SK-N-MC (cell line): ENCODE measurements around the gene MOV10L1.

ENCODE experiments used
- DNase-seq: peaks from one replicate; pipeline ENCODE4 v3.0.0-alpha.2; 2011; ENCODE audit warnings: low read depth, low spot score
- H3K27ac ChIP-seq: fragments of 200-600 bp; sonication (generic); 2 replicates; pipeline ENCODE4 v1.5.1; 2016; ENCODE audit warnings: mixed run types
- H3K36me3 ChIP-seq: fragments of 200-600 bp; sonication (generic); 2 replicates; pipeline ENCODE4 v1.6.1; 2017; ENCODE audit warnings: antibody characterized with exemption, low read length, mixed read lengths; ENCODE audit not compliant: insufficient read depth
- H3K4me3 ChIP-seq: fragments of 200-600 bp; sonication (generic); 2 replicates; pipeline ENCODE4 v1.5.1; 2016
- H3K9ac ChIP-seq: fragments of 200-600 bp; sonication (generic); 2 replicates; pipeline ENCODE4 v1.8.0; 2017; ENCODE audit warnings: mixed run types, mixed read lengths; ENCODE audit not compliant: insufficient read length
- H3K9me3 ChIP-seq: fragments of 200-600 bp; sonication (generic); 2 replicates; pipeline ENCODE4 v1.6.1; 2017; ENCODE audit warnings: low read depth, mild to moderate bottlenecking, antibody characterized with exemption, low read length, moderate library complexity, mixed read lengths
- EZH2 ChIP-seq: fragments of 200-600 bp; sonication (generic); IDR thresholded peaks from one replicate; pipeline ENCODE4 v1.6.1; 2017; ENCODE audit warnings: antibody characterized with exemption
- FOXP2 ChIP-seq: optimal IDR thresholded peaks from 2 replicates; pipeline ENCODE3; 2011; ENCODE audit warnings: mild to moderate bottlenecking, moderate library complexity; ENCODE audit not compliant: insufficient read depth; ENCODE audit errors: extremely low read length, control extremely low read depth
- POLR2AphosphoS5 ChIP-seq: IDR thresholded peaks from 2 replicates; pipeline ENCODE4 v1.6.1; 2012; ENCODE audit warnings: mild to moderate bottlenecking, low read depth, low read length, borderline replicate concordance

The MOV10L1 gene

GRCh38 chr22:50062509-50063135 lies 27.2 kb upstream of the MOV10L1 start:
- no peaks in the 10 kb centered on the region for H3K9me3 ChIP-seq
- DNase-seq = no peak
- H3K4me3 ChIP-seq = no peak overlapping the region
- no peak for TF ChIP-seq FOXP2
- TF ChIP-seq EZH2 = no peak
- no peak overlapping the region for H3K9ac ChIP-seq
- no peak overlapping the region for H3K27ac ChIP-seq
- H3K36me3 ChIP-seq = no peaks in the 10 kb centered on the region

GRCh38 chr22:50063589-50064393 lies 26.0 kb upstream of the MOV10L1 start:
- Histone ChIP-seq H3K9ac (no peak overlapping the region), H3K27ac (no peak overlapping the region), H3K36me3 (no peaks in the 10 kb centered on the region), H3K9me3 (no peaks in the 10 kb centered on the region), H3K4me3 (no peak overlapping the region)
- DNase-seq = no peak
- TF ChIP-seq EZH2 = no peak

- TF ChIP-seq POLR2AphosphoS5 (no peak), EZH2 (no peak), FOXP2 (no peak)
- Histone ChIP-seq H3K9ac (no peak overlapping the region), H3K9me3 (no peaks in the 10 kb centered on the region), H3K36me3 (no peaks in the 10 kb centered on the region), H3K4me3 (no peak overlapping the region), H3K27ac (no peak overlapping the region)
- DNase-seq = no peak
These were observed 25.4 kb upstream of the MOV10L1 start for GRCh38 chr22:50064453-50064852.

- no peaks in the 10 kb centered on the region for H3K9me3 ChIP-seq
- H3K9ac ChIP-seq = no peak overlapping the region
- no peak for DNase-seq
- H3K27ac ChIP-seq = no peak overlapping the region
- no peak for TF ChIP-seq FOXP2
- TF ChIP-seq POLR2AphosphoS5 = no peak
- H3K36me3 ChIP-seq = no peaks in the 10 kb centered on the region
- no peak overlapping the region for H3K4me3 ChIP-seq
These were observed 22.6 kb upstream of the MOV10L1 start for GRCh38 chr22:50067244-50067643.

- no peaks in the 10 kb centered on the region; the same call in 1 of the 2 replicates for H3K36me3 ChIP-seq
- H3K9me3 ChIP-seq = no peaks in the 10 kb centered on the region
- no peak overlapping the region for H3K4me3 ChIP-seq
- H3K27ac ChIP-seq = no peak overlapping the region
- no peak overlapping the region for H3K9ac ChIP-seq
- DNase-seq = no peak
- TF ChIP-seq EZH2 (no peak), FOXP2 (no peak), POLR2AphosphoS5 (no peak)
These were observed 21.7 kb upstream of the MOV10L1 start for GRCh38 chr22:50068096-50068495.

GRCh38 chr22:50070366-50070765 lies 19.4 kb upstream of the MOV10L1 start:
- Histone ChIP-seq H3K4me3 (no peak overlapping the region), H3K9ac (no peak overlapping the region), H3K27ac (no peak overlapping the region), H3K9me3 (no peaks in the 10 kb centered on the region), H3K36me3 (no peaks in the 10 kb centered on the region; the same call in 1 of the 2 replicates)
- DNase-seq = no peak
- TF ChIP-seq POLR2AphosphoS5 = no peak
- TF ChIP-seq EZH2 = no peak
- no peak for TF ChIP-seq FOXP2

GRCh38 chr22:50071432-50072166 lies 18.2 kb upstream of the MOV10L1 start:
- Histone ChIP-seq H3K27ac (no peak overlapping the region), H3K9me3 (no peaks in the 10 kb centered on the region), H3K9ac (no peak overlapping the region), H3K36me3 (no peaks in the 10 kb centered on the region; the same call in 1 of the 2 replicates), H3K4me3 (no peak overlapping the region)
- DNase-seq = no peak
- no peak for TF ChIP-seq EZH2
- no peak for TF ChIP-seq FOXP2
- TF ChIP-seq POLR2AphosphoS5 = no peak

GRCh38 chr22:50072167-50072555 lies 17.6 kb upstream of the MOV10L1 start:
- Histone ChIP-seq H3K9ac (no peak overlapping the region), H3K9me3 (no peaks in the 10 kb centered on the region), H3K36me3 (no peaks in the 10 kb centered on the region; the same call in 1 of the 2 replicates), H3K27ac (no peak overlapping the region), H3K4me3 (no peak overlapping the region)
- DNase-seq = no peak
- TF ChIP-seq EZH2 (no peak), POLR2AphosphoS5 (no peak), FOXP2 (no peak)
